ENCODE results near the gene KMT5C. TPM values are rescaled to one million over a fixed set of nuclear protein-coding genes. Genes with fewer than 3 reads are reported as not detected.
A peak's percentile ranks its signal among the peaks of the same experiment; 100 is the strongest.

Gene KMT5C
- total and polyA plus RNA-seq, 7 experiments from 2014 or later, result 0.84 to 63.3 (median 23.4) TPM

DNA sequence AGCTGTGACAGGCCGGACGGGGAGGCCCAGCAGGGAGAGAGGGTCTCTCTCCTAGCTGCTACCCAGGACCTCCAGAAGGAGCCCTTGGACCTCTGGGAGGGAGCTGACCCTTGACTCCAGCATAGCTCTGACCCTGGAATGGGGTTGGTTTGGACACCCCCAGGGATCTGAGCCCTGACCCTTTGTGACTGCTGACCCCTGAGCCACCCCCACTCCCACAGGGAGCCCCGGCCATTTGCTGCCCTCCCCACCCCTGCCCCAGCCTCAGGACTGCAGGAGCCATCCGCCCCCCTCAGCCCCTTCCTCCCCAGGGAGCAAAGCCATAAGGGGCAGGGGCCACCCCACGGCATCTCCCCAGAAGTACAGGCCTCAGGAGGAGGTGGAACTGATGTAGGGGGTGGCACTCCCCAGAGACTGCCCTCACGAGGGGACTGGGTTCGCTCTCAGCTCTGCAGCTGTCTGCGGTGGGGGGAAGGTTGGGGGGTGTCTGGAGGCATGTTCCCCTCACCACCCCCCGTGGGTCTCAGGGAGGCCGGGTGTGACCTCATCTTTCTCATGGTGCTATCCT, 7.8 kb downstream of the KMT5C start:
- Histone ChIP-seq H3K27me3 (ENCODE audit: control insufficient read depth in 2 of 2, insufficient read depth in 2 of 2, low read length in 2 of 2) (peaks cover 0 to 4% of the 10 kb centered on the region in 2 donors), H3K27ac (ENCODE audit: low read depth, low read length) (no peak overlapping the region), H3K36me3 (ENCODE audit: control insufficient read depth in 2 of 3, insufficient read depth in 3 of 3, low read length in 3 of 3) (peaks cover 0 to 12% (median 0%) of the 10 kb centered on the region in 3 experiments), H3K9me3 (ENCODE audit: control insufficient read depth in 2 of 3, low read length in 3 of 3) (no peaks in the 10 kb centered on the region), H3K4me1 (ENCODE audit: control insufficient read depth in 2 of 2, insufficient read depth in 2 of 2, low read length in 2 of 2) (no peaks in the 10 kb centered on the region), H3K4me3 (ENCODE audit: low read length) (no peak overlapping the region)
- peaks cover 0 to under 1% (median 0%) of the 10 kb centered on the region in 11 donors for H3K9me3 Mint-ChIP-seq
- ChIA-PET POLR2A (interaction anchor here (0.6 kb wide), 1 partner anchor 259 kb away, joined by 3 read pairs; no protein-coding TSS in a partner anchor), CTCF (interaction anchor here (0.7 kb wide), 1 partner anchor 42 kb away, joined by 3 read pairs; no protein-coding TSS in a partner anchor)
- peaks cover 0 to 16% (median 16%) of the 10 kb centered on the region in 5 donors for H3K27me3 Mint-ChIP-seq
- DNase-seq, result no peak
- H3K36me3 Mint-ChIP-seq, result peaks cover 0 to 13% (median 4%) of the 10 kb centered on the region in 5 donors
- peak overlapping the region in 1 of 10 donors; percentile 37 for H3K4me3 Mint-ChIP-seq
- intact Hi-C loops (cut with micrococcal nuclease), result no loop called here
- peak overlapping the region in 1 of 9 donors; percentile 33 for H3K27ac Mint-ChIP-seq
- no peak for ATAC-seq
- peaks cover 0 to 17% (median 6%) of the 10 kb centered on the region in 7 donors for H3K4me1 Mint-ChIP-seq

DNA sequence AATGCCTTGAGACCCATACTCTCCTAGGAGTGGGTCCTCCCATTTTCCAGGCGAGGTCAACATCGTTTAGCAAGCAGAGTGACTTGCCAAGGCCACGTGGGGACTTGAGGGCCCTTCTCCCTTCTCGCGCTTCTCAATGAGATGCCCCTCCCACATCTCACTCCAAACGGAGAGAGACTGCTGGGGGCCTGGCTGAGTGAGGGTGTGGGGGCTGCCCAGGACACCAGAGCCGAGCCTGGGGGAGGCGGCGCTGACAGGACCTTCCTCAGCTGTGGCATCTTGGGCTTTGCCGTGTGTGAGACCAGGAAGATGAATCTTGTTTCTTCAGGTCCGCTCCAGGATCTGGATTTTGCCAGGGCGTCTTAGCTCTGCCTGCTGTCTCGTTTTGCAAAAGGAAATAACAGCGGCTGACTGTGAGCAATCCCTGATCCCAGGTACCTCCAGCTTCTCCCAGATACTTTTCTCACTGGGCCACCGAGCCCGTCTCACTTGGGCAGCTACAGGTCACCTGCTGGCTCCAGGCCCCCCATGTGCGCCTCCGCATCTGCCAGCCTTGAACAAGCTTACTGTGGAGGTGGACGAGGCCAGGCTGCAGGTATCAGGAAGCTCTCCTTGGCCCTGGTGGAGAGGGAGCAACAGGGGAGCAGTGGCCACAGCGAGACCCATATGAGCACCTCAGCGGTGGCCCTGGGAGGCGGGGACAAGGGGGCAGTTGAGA, 8.8 kb downstream of the KMT5C start:
- Mint-ChIP-seq H3K36me3 (peaks cover 0 to 8% (median 4%) of the 10 kb centered on the region in 5 donors), H3K9me3 (peaks cover 0 to 2% (median 0%) of the 10 kb centered on the region in 11 donors), H3K4me3 (no peak overlapping the region), H3K27me3 (peaks cover 5 to 26% (median 24%) of the 10 kb centered on the region in 5 donors), H3K4me1 (peaks cover 5 to 24% (median 15%) of the 10 kb centered on the region in 7 donors), H3K27ac (no peak overlapping the region)
- Histone ChIP-seq H3K4me3 (ENCODE audit: low read length) (no peak overlapping the region), H3K4me1 (ENCODE audit: control insufficient read depth in 2 of 2, insufficient read depth in 2 of 2, low read length in 2 of 2) (peaks cover 5 to 7% of the 10 kb centered on the region in 2 donors), H3K36me3 (ENCODE audit: control insufficient read depth in 2 of 3, insufficient read depth in 3 of 3, low read length in 3 of 3) (peaks cover 0 to 2% (median 0%) of the 10 kb centered on the region in 3 experiments), H3K27me3 (ENCODE audit: control insufficient read depth in 2 of 2, insufficient read depth in 2 of 2, low read length in 2 of 2) (peaks cover 0 to 10% of the 10 kb centered on the region in 2 donors), H3K9me3 (ENCODE audit: control insufficient read depth in 2 of 3, low read length in 3 of 3) (no peaks in the 10 kb centered on the region), H3K27ac (ENCODE audit: low read depth, low read length) (no peak overlapping the region)
- DNase-seq, result no peak
- CTCF ChIA-PET, result no interaction called here
- intact Hi-C loops (cut with micrococcal nuclease), result no loop called here
- POLR2A ChIA-PET, result no interaction called here
- ATAC-seq, result no peak

DNA sequence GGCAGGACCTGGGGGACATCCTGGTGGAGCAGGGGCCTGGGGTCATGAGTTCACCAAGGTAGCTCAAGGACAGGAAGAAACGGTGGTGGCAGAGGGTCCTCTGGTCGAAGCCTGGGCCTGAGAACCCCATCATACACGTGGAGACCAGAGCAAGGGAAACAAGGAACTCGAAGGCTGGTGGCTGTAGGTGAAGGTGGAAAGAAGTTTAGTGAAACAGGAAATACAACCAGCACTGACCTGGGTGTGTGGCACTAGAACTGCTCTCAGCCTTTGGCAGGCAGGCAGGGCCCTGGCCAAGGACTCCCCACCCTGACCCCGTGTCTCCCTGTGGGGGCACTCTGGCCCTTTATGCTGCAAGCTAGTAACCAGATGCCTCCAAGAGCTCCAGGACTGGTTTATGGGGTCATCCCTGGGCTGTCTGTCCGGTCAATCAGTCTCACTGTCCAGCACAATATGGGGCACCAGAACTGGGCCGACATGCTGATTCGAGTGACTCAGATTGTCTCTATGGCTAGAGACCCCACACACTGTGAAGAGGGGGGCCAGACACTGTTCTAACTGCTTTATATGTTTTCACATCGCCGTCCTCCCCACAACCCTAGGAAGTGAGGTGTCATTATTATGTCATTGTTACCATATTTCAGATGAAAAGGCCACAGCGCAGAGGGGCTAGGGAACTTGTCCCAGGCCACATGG, 11.1 kb downstream of the KMT5C start:
- Mint-ChIP-seq H3K36me3 (peaks cover 0 to 4% (median 0%) of the 10 kb centered on the region in 5 donors), H3K9me3 (peaks cover 0 to 2% (median 0%) of the 10 kb centered on the region in 11 donors), H3K27ac (peak overlapping the region in 1 of 9 donors; percentile 11), H3K4me3 (peak overlapping the region in 3 of 10 donors; percentile 9 to 20 (median 9)), H3K4me1 (peaks cover 14 to 25% (median 17%) of the 10 kb centered on the region in 7 donors), H3K27me3 (peaks cover 18 to 38% (median 25%) of the 10 kb centered on the region in 5 donors)
- Histone ChIP-seq H3K4me1 (ENCODE audit: control insufficient read depth in 2 of 2, insufficient read depth in 2 of 2, low read length in 2 of 2) (peaks cover 7 to 10% of the 10 kb centered on the region in 2 donors), H3K27me3 (ENCODE audit: control insufficient read depth in 2 of 2, insufficient read depth in 2 of 2, low read length in 2 of 2) (peaks cover 0 to 10% of the 10 kb centered on the region in 2 donors), H3K36me3 (ENCODE audit: control insufficient read depth in 2 of 3, insufficient read depth in 3 of 3, low read length in 3 of 3) (no peaks in the 10 kb centered on the region), H3K4me3 (ENCODE audit: low read length) (no peak overlapping the region), H3K27ac (ENCODE audit: low read depth, low read length) (no peak overlapping the region), H3K9me3 (ENCODE audit: control insufficient read depth in 2 of 3, low read length in 3 of 3) (no peaks in the 10 kb centered on the region)
- DNase-seq (no peak), ATAC-seq (no peak)
- intact Hi-C loops (cut with micrococcal nuclease), result loop anchor here in 1 of 2 donors (5.0 kb wide), 2 partner anchors 37 to 93 kb away; partner anchors contain the start of genes PPP6R1 and RPL28
- ChIA-PET CTCF (no interaction called here), POLR2A (no interaction called here)

DNA sequence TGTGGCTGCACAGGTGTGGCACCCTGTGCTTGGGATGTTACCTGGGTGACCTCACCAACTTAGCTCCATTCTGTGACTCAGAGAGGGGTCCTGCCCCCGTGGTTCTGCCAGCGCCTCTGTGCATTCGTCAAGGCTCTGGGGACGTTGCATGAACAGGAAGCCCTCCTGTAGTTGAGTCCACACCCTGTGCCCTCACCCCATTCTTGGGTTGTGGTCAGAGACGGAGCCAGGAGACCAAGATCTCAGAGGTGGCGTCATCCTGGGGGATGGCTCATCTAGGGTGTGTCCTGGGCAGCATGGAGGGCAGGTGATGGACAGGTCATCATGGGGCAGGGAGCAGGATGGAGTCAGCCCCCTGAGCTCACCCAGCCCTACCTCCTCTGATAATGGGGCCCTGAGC, 12.4 kb downstream of the KMT5C start:
- Histone ChIP-seq H3K9me3 (ENCODE audit: control insufficient read depth in 2 of 3, low read length in 3 of 3) (no peaks in the 10 kb centered on the region), H3K27ac (ENCODE audit: low read depth, low read length) (no peak overlapping the region), H3K4me3 (ENCODE audit: low read length) (no peak overlapping the region), H3K27me3 (ENCODE audit: control insufficient read depth in 2 of 2, insufficient read depth in 2 of 2, low read length in 2 of 2) (peaks cover 0 to 10% of the 10 kb centered on the region in 2 donors), H3K36me3 (ENCODE audit: control insufficient read depth in 2 of 3, insufficient read depth in 3 of 3, low read length in 3 of 3) (no peaks in the 10 kb centered on the region), H3K4me1 (ENCODE audit: control insufficient read depth in 2 of 2, insufficient read depth in 2 of 2, low read length in 2 of 2) (peaks cover 7 to 10% of the 10 kb centered on the region in 2 donors)
- Mint-ChIP-seq H3K4me1 (peaks cover 14 to 25% (median 17%) of the 10 kb centered on the region in 7 donors), H3K9me3 (peaks cover 0 to 2% (median 0%) of the 10 kb centered on the region in 11 donors), H3K36me3 (peaks cover 0 to 4% (median 0%) of the 10 kb centered on the region in 5 donors), H3K27ac (peak overlapping the region in 1 of 9 donors; percentile 41), H3K4me3 (peak overlapping the region in 3 of 10 donors; percentile 32 to 64 (median 33)), H3K27me3 (peaks cover 19 to 50% (median 25%) of the 10 kb centered on the region in 5 donors)
- ChIA-PET POLR2A (interaction anchor here (1.2 to 1.3 kb wide), 2 partner anchors 11 to 33 kb away, joined by 3 to 4 read pairs; no protein-coding TSS in a partner anchor), CTCF (no interaction called here)
- DNase-seq (no peak), ATAC-seq (no peak)
- intact Hi-C loops (cut with micrococcal nuclease), result loop anchor here in 1 of 2 donors (5.0 kb wide), 2 partner anchors 35 to 95 kb away; partner anchors contain the start of genes PPP6R1 and RPL28

- Mint-ChIP-seq H3K4me1 (peaks cover 14 to 25% (median 17%) of the 10 kb centered on the region in 7 donors), H3K9me3 (peaks cover 0 to 2% (median 0%) of the 10 kb centered on the region in 11 donors), H3K27ac (peak overlapping the region in 2 of 9 donors; percentile 51 to 53), H3K27me3 (peaks cover 25 to 55% (median 30%) of the 10 kb centered on the region in 5 donors), H3K4me3 (peak overlapping the region in 9 of 10 donors; percentile 19 to 86 (median 77)), H3K36me3 (peaks cover 0 to 4% (median 0%) of the 10 kb centered on the region in 5 donors)
- Histone ChIP-seq H3K4me3 (ENCODE audit: low read length) (no peak overlapping the region), H3K27ac (ENCODE audit: low read depth, low read length) (no peak overlapping the region), H3K4me1 (ENCODE audit: control insufficient read depth in 2 of 2, insufficient read depth in 2 of 2, low read length in 2 of 2) (peaks cover 7 to 10% of the 10 kb centered on the region in 2 donors), H3K27me3 (ENCODE audit: control insufficient read depth in 2 of 2, insufficient read depth in 2 of 2, low read length in 2 of 2) (peaks cover 0 to 10% of the 10 kb centered on the region in 2 donors), H3K9me3 (ENCODE audit: control insufficient read depth in 2 of 3, low read length in 3 of 3) (no peaks in the 10 kb centered on the region), H3K36me3 (ENCODE audit: control insufficient read depth in 2 of 3, insufficient read depth in 3 of 3, low read length in 3 of 3) (no peaks in the 10 kb centered on the region)
- DNase-seq (no peak), ATAC-seq (no peak)
- intact Hi-C loops (cut with micrococcal nuclease), result loop anchor here in 1 of 2 donors (5.0 kb wide), 2 partner anchors 35 to 95 kb away; partner anchors contain the start of genes PPP6R1 and RPL28
- CTCF ChIA-PET, result no interaction called here
- POLR2A ChIA-PET, result interaction anchor here (0.6 to 1.3 kb wide), 3 partner anchors 11 to 49 kb away, joined by 3 to 4 read pairs (median 4); no protein-coding TSS in a partner anchor
These were observed 13.0 kb downstream of the KMT5C start for GRCh38 chr19:55352549-55353145.
